H1 (cell line): ENCODE measurements around the gene FES. TPM values are rescaled to one million over a fixed set of nuclear protein-coding genes. Genes with fewer than 3 reads are reported as not detected.

Experiments used
- CTCF ChIA-PET: fragments of 300-600 bp; sonication (Branson Sonifier 250); formaldehyde crosslinking; loops from one replicate; lab custom pipeline; 2021; ENCODE audit not compliant: partially characterized antibody; lab: Charles Lee
- POLR2A ChIA-PET: fragments of 300-600 bp; sonication (Branson Sonifier 250); formaldehyde crosslinking; loops from one replicate; lab custom pipeline; 2021; ENCODE audit warnings: inconsistent platforms; ENCODE audit not compliant: partially characterized antibody; lab: Charles Lee
- DNase-seq, 2 experiments: peaks; one replicate each; pipeline versions ENCODE4 v3.0.0 to v3.0.0-alpha.2; 2010 to 2022; ENCODE audit warnings: low spot score in 2 of 2, low read depth in 1 of 2, mixed read lengths in 1 of 2
- FAIRE-seq: peaks from 2 replicates; lab custom pipeline; 2011; peaks lifted over from hg19 to GRCh38; lab: Jason Lieb, UNC
- H2AFZ ChIP-seq: 2 replicates; pipeline ENCODE4 v1.8.1; 2012; ENCODE audit warnings: low read length, inconsistent platforms
- H2AK5ac ChIP-seq: 2 replicates; pipeline ENCODE4 v1.6.1; 2013; ENCODE audit warnings: low read depth, low read length
- H2BK120ac ChIP-seq: replicated peaks from 2 replicates; pipeline ENCODE3; 2013; ENCODE audit warnings: low read depth, low read length, inconsistent platforms
- H2BK12ac ChIP-seq: 2 replicates; pipeline ENCODE4 v1.6.1; 2013; ENCODE audit warnings: low read depth, low read length
- H2BK15ac ChIP-seq: 2 replicates; pipeline ENCODE4 v1.6.1; 2013; ENCODE audit warnings: low read length
- H2BK20ac ChIP-seq: 2 replicates; pipeline ENCODE4 v1.6.1; 2013; ENCODE audit warnings: low read length
- H2BK5ac ChIP-seq: 2 replicates; pipeline ENCODE4 v1.6.1; 2013; ENCODE audit warnings: low read depth, low read length
- H3K14ac ChIP-seq: 2 replicates; pipeline ENCODE4 v1.6.1; 2013; ENCODE audit warnings: inconsistent platforms; ENCODE audit not compliant: insufficient read length
- H3K18ac ChIP-seq: 2 replicates; pipeline ENCODE4 v1.6.1; 2013; ENCODE audit warnings: low read length; ENCODE audit errors: extremely low read depth
- H3K23ac ChIP-seq: 2 replicates; pipeline ENCODE4 v1.6.1; 2013; ENCODE audit warnings: inconsistent platforms; ENCODE audit not compliant: insufficient read length
- H3K23me2 ChIP-seq: 2 replicates; pipeline ENCODE4 v1.6.1; 2013; ENCODE audit warnings: low read depth, low read length
- H3K27ac ChIP-seq: 2 replicates; pipeline ENCODE4 v1.6.1; 2011; ENCODE audit warnings: low read depth, low read length, inconsistent platforms
- H3K27me3 ChIP-seq, 4 experiments: replicated peaks in 1 of 4; 1 replicate in 1 of 4; 2 replicates in 3 of 4; pipeline versions ENCODE4 v1.6.1 to v1.8.1; 2011 to 2013; ENCODE audit warnings: low read length in 3 of 4, mild to moderate bottlenecking in 3 of 4, inconsistent platforms in 2 of 4, mixed read lengths in 2 of 4, moderate library complexity in 1 of 4; ENCODE audit not compliant: control insufficient read depth in 3 of 4, insufficient read depth in 3 of 4; ENCODE audit errors: extremely low read depth in 1 of 4
- H3K36me3 ChIP-seq, 4 experiments: 2 replicates each; pipeline versions ENCODE4 v1.6.1 to v1.8.1; 2011 to 2013; ENCODE audit warnings: mild to moderate bottlenecking in 4 of 4, low read length in 3 of 4, moderate library complexity in 2 of 4, control low read depth in 1 of 4, inconsistent platforms in 1 of 4; ENCODE audit not compliant: insufficient read depth in 4 of 4, control insufficient read depth in 2 of 4
- H3K4ac ChIP-seq: replicated peaks from 2 replicates; pipeline ENCODE3; 2013; ENCODE audit warnings: low read length, low read depth, mixed read lengths, inconsistent platforms; ENCODE audit not compliant: insufficient read length
- H3K4me1 ChIP-seq, 4 experiments: replicated peaks in 1 of 4; 1 replicate in 1 of 4; 2 replicates in 3 of 4; pipeline versions ENCODE4 v1.6.1 to v1.8.1; 2011 to 2013; ENCODE audit warnings: low read length in 3 of 4, inconsistent platforms in 2 of 4, mixed read lengths in 1 of 4; ENCODE audit not compliant: insufficient read depth in 4 of 4, control insufficient read depth in 3 of 4
- H3K4me2 ChIP-seq, 2 experiments: 2 replicates each; pipeline versions ENCODE4 v1.6.1 to v1.8.1; 2011 to 2013; ENCODE audit warnings: low read depth in 2 of 2, low read length in 2 of 2, control low read depth in 1 of 2, inconsistent platforms in 1 of 2, mild to moderate bottlenecking in 1 of 2; ENCODE audit not compliant: insufficient read depth in 1 of 2
- H3K4me3 ChIP-seq, 4 experiments: fragments of 200-600, 300-600 bp in 1 of 4; sonication (generic), shearing (Covaris generic), sonication (Bioruptor Twin) in 1 of 4; 2 replicates each; pipeline versions ENCODE4 v1.5.1 to v1.8.1; 2011 to 2016; ENCODE audit warnings: low read length in 4 of 4, low read depth in 3 of 4, control low read depth in 2 of 4, inconsistent platforms in 2 of 4, mild to moderate bottlenecking in 2 of 4, mixed read lengths in 1 of 4, moderate library complexity in 1 of 4; ENCODE audit not compliant: insufficient read depth in 2 of 4; ENCODE audit errors: extremely low read depth in 1 of 4
- H3K56ac ChIP-seq: replicated peaks from 2 replicates; pipeline ENCODE3; 2013; ENCODE audit warnings: low read depth, mild to moderate bottlenecking, mixed read lengths, low read length, inconsistent platforms; ENCODE audit not compliant: insufficient read length
- H3K79me1 ChIP-seq: 2 replicates; pipeline ENCODE4 v1.6.1; 2013; ENCODE audit warnings: low read depth, low read length, control low read depth
- H3K79me2 ChIP-seq, 2 experiments: 2 replicates each; pipeline versions ENCODE4 v1.6.1 to v1.8.1; 2012 to 2013; ENCODE audit warnings: low read length in 2 of 2, mild to moderate bottlenecking in 2 of 2, inconsistent platforms in 1 of 2; ENCODE audit not compliant: insufficient read depth in 2 of 2, control insufficient read depth in 1 of 2
- H3K9ac ChIP-seq, 4 experiments: replicated peaks in 1 of 4; 1 replicate in 1 of 4; 2 replicates in 3 of 4; pipeline versions ENCODE4 v1.6.1 to v1.8.1; 2011 to 2013; ENCODE audit warnings: low read depth in 3 of 4, low read length in 3 of 4, control low read depth in 2 of 4, mild to moderate bottlenecking in 2 of 4, moderate library complexity in 2 of 4, inconsistent platforms in 1 of 4; ENCODE audit errors: extremely low read depth in 1 of 4
- H3K9me3 ChIP-seq, 2 experiments: 2 replicates each; pipeline versions ENCODE4 v1.6.1 to v1.8.1; 2012 to 2013; ENCODE audit warnings: mild to moderate bottlenecking in 2 of 2, moderate library complexity in 2 of 2, control low read depth in 1 of 2, inconsistent platforms in 1 of 2, low read depth in 1 of 2, low read length in 1 of 2, mixed read lengths in 1 of 2; ENCODE audit not compliant: insufficient read depth in 2 of 2
- H4K20me1 ChIP-seq, 2 experiments: replicated peaks in 1 of 2; 2 replicates each; pipeline versions ENCODE3 to v1.8.1; 2011 to 2013; ENCODE audit warnings: inconsistent platforms in 2 of 2, low read length in 2 of 2, mild to moderate bottlenecking in 1 of 2; ENCODE audit not compliant: insufficient read depth in 2 of 2, control insufficient read depth in 1 of 2
- H4K5ac ChIP-seq: 2 replicates; pipeline ENCODE4 v1.6.1; 2013; ENCODE audit warnings: low read length, low read depth, mixed read lengths, inconsistent platforms; ENCODE audit not compliant: insufficient read length
- H4K8ac ChIP-seq: 2 replicates; pipeline ENCODE4 v1.8.0; 2013; ENCODE audit warnings: mild to moderate bottlenecking, moderate library complexity, low read length, inconsistent platforms; ENCODE audit not compliant: insufficient read depth; ENCODE audit errors: extremely low read depth
- H4K91ac ChIP-seq: replicated peaks from 2 replicates; pipeline ENCODE3; 2013; ENCODE audit warnings: low read length, mixed read lengths, inconsistent platforms; ENCODE audit not compliant: insufficient read length
- CTBP2 ChIP-seq: IDR thresholded peaks from 2 replicates; pipeline ENCODE4 v1.7.0; 2011; ENCODE audit warnings: borderline replicate concordance, mild to moderate bottlenecking, moderate library complexity, mixed read lengths, low read length; ENCODE audit not compliant: insufficient read depth, insufficient read length
- CTCF ChIP-seq, 3 experiments: IDR thresholded peaks; 1 replicate in 2 of 3; 2 replicates in 1 of 3; pipeline versions ENCODE4 v1.5.1 to v1.6.1; 2011; ENCODE audit warnings: low read length in 3 of 3, mild to moderate bottlenecking in 3 of 3, inconsistent platforms in 2 of 3, low read depth in 1 of 3, moderate library complexity in 1 of 3; ENCODE audit not compliant: insufficient read depth in 1 of 3; ENCODE audit errors: control extremely low read depth in 1 of 3
- ZNF274 ChIP-seq: IDR thresholded peaks from 2 replicates; pipeline ENCODE4 v1.7.0; 2012; ENCODE audit warnings: low read length, borderline replicate concordance; ENCODE audit errors: extremely low read depth
- WGBS, 2 experiments: shearing (Covaris generic) in 1 of 2; methylation state at CpG; one replicate each; pipeline versions ENCODE4 v1.1.6 to v1.1.7; 2013 to 2015; ENCODE audit warnings: low lambda C conversion rate in 2 of 2, mixed read lengths in 2 of 2, inconsistent platforms in 1 of 2, low coverage in 1 of 2, missing lambda C conversion rate in 1 of 2; ENCODE audit not compliant: insufficient replicate concordance in 2 of 2, insufficient coverage in 1 of 2, insufficient read length in 1 of 2; ENCODE audit errors: extremely low coverage in 1 of 2, missing lambda C conversion rate in 1 of 2; 5-methylcytosine and 5-hydroxymethylcytosine counted together
- polyA plus RNA-seq, 7 experiments: library from polyadenylated mRNA; depleted of rRNA in 3 of 7; stranded (reverse) in 5 of 7; unstranded in 2 of 7; fragments of >200 nt in 5 of 7; fragments of 200-250 nt in 2 of 7; gene quantifications; 1 replicate in 5 of 7; 2 replicates in 1 of 7; 4 replicates in 1 of 7; pipeline versions ENCODE4 v1.2.1 to v1.2.3, GENCODE V29; 2011 to 2013; ENCODE audit warnings: missing spikeins in 2 of 7, mixed read lengths in 2 of 7
- total RNA-seq: library from RNA; stranded (reverse); fragmentation: NEBNext Ultra II Directional; extraction: Animal tissue kit (Norgen Biotek cat#: 25700); gene quantifications from 2 replicates; pipeline ENCODE4 v1.2.1, GENCODE V29; 2021

FES gene
- total and polyA plus RNA-seq, 2 of the 8 experiments (the other 6 are each of a cell fraction or from before 2014, with no cell fraction given), result 8.5 to 8.6 TPM

GRCh38 chr15:90892498-90893174 lies 8.3 kb downstream of the FES start:
- no peaks in the 10 kb centered on the region for H3K79me2 ChIP-seq
- H4K5ac ChIP-seq, result no peak overlapping the region
- no peak overlapping the region for H2AK5ac ChIP-seq
- no peak overlapping the region for H3K4me2 ChIP-seq
- no peak overlapping the region for H2BK15ac ChIP-seq
- no peak overlapping the region for H2BK5ac ChIP-seq
- H3K4ac ChIP-seq, result no peak overlapping the region
- no peaks in the 10 kb centered on the region for H3K27me3 ChIP-seq
- no peak overlapping the region for H3K23ac ChIP-seq
- no peak overlapping the region for H3K14ac ChIP-seq
- H3K23me2 ChIP-seq, result no peaks in the 10 kb centered on the region
- H3K36me3 ChIP-seq, result peaks cover 0 to 2% (median 0%) of the 10 kb centered on the region in 4 experiments; a peak in 2 of 8 replicates
- 96% methylated on average over 27 of the region's 29 CpGs; no CpG with 5 or more reads in 1 of the 2 experiments for WGBS, 2 experiments
- no peak overlapping the region for H3K56ac ChIP-seq
- no peaks in the 10 kb centered on the region for H3K9me3 ChIP-seq
- H3K18ac ChIP-seq, result no peak overlapping the region
- H3K27ac ChIP-seq, result no peak overlapping the region
- FAIRE-seq, result no peak
- H4K8ac ChIP-seq, result peak overlapping the region; percentile 51; the same call in 1 of the 2 replicates
- no peak overlapping the region for H4K91ac ChIP-seq
- no peaks in the 10 kb centered on the region for H3K79me1 ChIP-seq
- H3K9ac ChIP-seq, result no peak overlapping the region
- H3K4me1 ChIP-seq, result peaks cover 0 to 2% (median 0%) of the 10 kb centered on the region in 4 experiments; a peak in 1 of 7 replicates
- H2BK12ac ChIP-seq, result no peak overlapping the region; the same call in 1 of the 2 replicates
- TF ChIP-seq CTBP2 (no peak), CTCF (IDR thresholded peaks at IDR 0.05; ENCODE audit: control extremely low read depth in 1 of 3, insufficient read depth in 1 of 3, low read depth in 1 of 3, low read length in 3 of 3) (no peak), ZNF274 (no peak)
- ChIA-PET POLR2A (no interaction called here), CTCF (interaction anchor here (0.6 to 6.0 kb wide), 7 partner anchors 11 to 124 kb away, joined by 3 to 42 read pairs (median 4); partner anchors contain the start of genes HDDC3, MAN2A2 and UNC45A)
- no peak overlapping the region for H3K4me3 ChIP-seq
- H2BK20ac ChIP-seq, result no peak overlapping the region
- no peak overlapping the region for H2AFZ ChIP-seq
- peaks cover 0 to 3% of the 10 kb centered on the region in 2 experiments for H4K20me1 ChIP-seq
- H2BK120ac ChIP-seq, result no peak overlapping the region
- DNase-seq, result no peak
